ENCODE measurements around the gene TCERG1L.
"Not testable (repeated sequence)": the region's sequence is repeated elsewhere in the genome, so short reads cannot be mapped to it uniquely, and the experiment has no call there.

The TCERG1L gene

DNA sequence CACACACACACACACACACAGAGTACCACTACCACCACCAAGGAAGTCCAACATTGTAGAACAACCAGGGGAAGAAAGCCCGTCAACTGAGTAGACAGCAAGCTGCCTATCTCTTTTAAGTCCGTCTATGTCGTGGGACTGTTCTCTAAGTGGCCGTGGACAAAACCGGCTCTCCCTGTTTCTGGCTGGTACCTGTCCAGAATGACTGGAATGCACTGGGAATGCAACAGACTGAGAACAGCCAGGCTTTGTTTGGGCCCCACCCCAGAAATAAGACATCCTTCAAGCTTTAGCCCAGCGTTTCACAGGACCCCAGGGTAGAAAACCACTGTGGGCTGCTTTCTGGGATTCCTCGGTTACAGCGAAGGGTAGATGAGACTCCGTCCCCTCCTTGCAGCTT lies 203.6 kb downstream of the TCERG1L start:
- no peak for DNase-seq (ENCODE audit: low read depth, low spot score)

DNA sequence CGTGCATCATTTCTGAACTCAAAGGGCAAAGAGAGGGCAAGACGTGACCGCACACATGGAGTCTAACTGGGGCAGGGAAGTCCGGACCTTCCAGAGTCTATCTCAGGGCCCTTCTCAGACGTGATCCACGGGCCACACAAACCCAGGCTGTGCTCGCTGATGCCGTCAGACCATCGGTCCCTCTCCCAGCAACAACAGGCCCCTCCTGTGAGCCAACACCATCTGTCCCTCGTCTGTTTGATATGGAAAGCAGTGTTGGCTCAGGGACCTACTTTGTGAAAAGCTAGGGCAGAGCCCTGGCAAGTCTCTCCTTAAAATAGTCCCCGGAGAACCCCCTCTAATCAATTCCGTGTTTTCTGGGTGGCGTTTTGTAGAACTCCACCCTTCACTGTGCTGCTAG lies 208.8 kb downstream of the TCERG1L start:
- no peak for DNase-seq (ENCODE audit: low read depth, low spot score)

- no peak for DNase-seq (ENCODE audit: low read depth, low spot score)
These were observed 209.4 kb downstream of the TCERG1L start for GRCh38 chr10:131102147-131102546.

DNA sequence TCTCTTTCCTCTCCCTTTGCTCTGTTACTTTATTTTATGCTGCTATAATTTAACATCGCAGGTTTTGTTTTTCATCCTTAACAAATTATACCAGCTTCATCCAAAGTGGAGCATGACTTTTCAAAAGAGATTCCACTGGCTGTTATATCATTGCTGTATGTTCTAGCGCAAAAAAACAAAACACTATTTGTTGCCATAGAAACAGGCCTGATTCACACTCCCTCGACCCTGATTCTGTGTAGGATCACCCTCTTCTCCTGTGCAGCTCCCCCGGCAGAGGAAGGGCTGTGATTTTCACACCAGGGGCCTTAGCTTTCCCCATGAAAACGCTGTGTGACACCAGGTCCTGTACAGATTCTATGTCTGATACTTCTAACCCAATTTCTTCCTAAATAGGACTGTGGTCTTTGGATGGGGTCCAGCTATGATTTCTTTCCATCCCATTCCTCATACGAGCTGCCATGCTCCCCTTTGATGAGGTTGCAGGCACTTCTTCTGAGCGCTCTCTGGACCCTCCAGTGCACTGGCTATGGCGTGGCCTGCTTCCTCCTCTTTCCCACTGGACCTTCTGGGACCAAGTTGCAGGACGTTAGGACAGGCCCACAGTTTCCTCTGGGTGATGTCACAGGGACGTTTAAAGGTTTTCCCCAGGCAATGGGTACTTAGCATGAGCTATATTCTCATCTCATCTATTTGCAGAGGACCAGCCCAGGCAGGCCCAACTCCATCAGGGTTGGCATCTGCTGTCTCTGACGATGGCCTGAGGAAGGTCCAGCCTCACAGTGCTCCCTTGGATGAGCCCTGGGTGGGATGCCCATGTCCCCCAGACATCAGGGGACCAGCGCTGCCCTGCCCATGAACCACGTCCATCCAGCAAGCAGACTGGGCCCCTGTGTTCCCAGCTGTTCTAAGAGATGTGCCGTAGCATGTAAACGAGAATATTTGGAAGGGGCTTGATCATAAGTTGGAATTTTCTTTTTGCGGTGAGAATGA lies 210.8 kb downstream of the TCERG1L start:
- DNase-seq (ENCODE audit: low read depth, low spot score) = not testable (repeated sequence)

DNA sequence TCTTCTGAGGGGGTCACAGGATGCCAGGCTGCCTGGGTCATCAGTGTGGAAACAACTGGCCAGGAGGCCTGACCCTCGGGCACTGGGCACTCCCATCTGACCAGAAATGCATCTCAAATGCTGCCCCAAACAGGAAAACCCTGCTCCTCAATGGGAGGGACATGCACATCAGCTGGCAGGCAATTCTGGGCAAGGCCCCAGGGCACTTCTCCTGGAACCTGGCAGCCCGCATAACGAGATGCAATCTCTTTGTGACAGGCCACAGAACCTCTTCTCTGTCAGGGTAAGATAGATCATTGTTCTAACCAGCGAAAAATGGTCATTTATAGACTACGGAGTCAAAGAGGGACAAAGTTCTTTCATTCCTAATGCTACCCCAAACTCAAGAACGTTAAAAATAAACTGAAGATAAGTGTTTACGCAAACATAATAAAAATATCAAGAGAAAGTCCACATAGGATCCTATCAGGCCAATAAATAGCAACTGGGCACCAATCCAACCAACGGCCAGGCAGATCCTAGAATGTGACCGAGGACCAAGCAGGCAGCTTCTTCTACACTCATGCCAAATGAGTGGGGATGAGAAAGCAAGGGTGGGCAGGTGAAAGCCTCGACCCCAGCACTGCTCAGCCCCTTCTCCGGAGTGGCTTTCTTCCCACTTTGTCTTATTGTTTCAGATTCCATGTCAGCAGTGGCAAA lies 212.3 kb downstream of the TCERG1L start:
- DNase-seq (ENCODE audit: low read depth, low spot score) = no peak

DNA sequence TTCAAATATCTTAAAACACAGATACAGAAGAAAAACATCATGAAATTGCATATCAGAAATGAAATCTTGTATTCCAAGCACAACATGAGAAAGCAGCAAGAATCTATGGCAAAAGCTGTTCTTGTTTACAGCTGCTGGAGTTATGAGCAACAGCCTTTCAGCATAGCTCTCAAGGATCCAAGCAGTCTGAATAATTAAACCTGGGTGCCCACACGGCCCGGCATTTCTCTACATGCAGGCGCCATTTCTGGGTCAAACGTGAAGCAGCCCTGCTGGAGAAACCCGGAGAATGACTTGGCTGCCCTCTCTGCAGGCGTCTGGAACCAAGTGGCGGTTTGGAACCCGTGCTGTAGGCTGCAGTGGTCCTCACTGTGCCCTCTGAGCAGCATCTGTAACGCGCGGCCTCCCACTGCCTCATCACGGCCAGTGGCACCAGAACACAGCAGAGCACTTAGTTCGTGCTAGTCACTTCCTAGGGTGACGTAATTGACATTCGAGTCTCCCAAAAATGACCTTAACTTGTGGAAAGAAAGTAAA lies 213.0 kb downstream of the TCERG1L start:
- no peak for DNase-seq (ENCODE audit: low read depth, low spot score)

GRCh38 chr10:131096031-131096430 lies 215.5 kb downstream of the TCERG1L start:
- no peak for DNase-seq (ENCODE audit: low read depth, low spot score)

- no peak for DNase-seq (ENCODE audit: low read depth, low spot score)
These were observed 216.3 kb downstream of the TCERG1L start for GRCh38 chr10:131095313-131095580.

GRCh38 chr10:131094527-131095312 lies 216.8 kb downstream of the TCERG1L start:
- no peak for DNase-seq (ENCODE audit: low read depth, low spot score)

- DNase-seq (ENCODE audit: low read depth, low spot score) = no peak
These were observed 217.6 kb downstream of the TCERG1L start for GRCh38 chr10:131093795-131094366.

- no peak for DNase-seq (ENCODE audit: low read depth, low spot score)
These were observed 218.2 kb downstream of the TCERG1L start for GRCh38 chr10:131093346-131093745.

DNA sequence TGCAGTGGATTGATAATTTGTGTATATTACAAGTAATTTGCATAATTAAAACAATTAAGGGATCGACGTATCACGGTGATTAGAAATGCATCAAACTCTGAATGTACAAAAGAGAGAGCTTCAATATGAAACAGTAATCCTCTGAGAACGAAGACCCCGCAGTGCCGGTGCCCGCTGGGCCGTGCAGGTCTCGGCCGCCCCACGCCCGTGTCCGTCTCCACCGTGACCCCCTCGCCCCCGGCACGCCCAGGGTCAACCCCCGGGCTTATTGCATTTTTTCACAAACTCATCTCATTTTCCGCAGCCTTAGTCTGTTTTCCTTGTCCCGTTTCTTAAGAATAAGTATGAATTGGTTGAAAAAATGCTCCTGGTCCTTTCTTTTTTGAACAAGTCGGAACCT lies 218.6 kb downstream of the TCERG1L start:
- no peak for DNase-seq (ENCODE audit: low read depth, low spot score)

GRCh38 chr10:131092386-131092785 lies 219.1 kb downstream of the TCERG1L start:
- DNase-seq (ENCODE audit: low read depth, low spot score) = no peak

- DNase-seq (ENCODE audit: low read depth, low spot score) = no peak
These were observed 219.8 kb downstream of the TCERG1L start for GRCh38 chr10:131091682-131092081.

- no peak for DNase-seq (ENCODE audit: low read depth, low spot score)
These were observed 220.5 kb downstream of the TCERG1L start for GRCh38 chr10:131090761-131091661.

GRCh38 chr10:131089861-131090260 lies 221.7 kb downstream of the TCERG1L start:
- no peak for DNase-seq (ENCODE audit: low read depth, low spot score)

- DNase-seq (ENCODE audit: low read depth, low spot score) = no peak
These were observed 222.4 kb downstream of the TCERG1L start for GRCh38 chr10:131089150-131089549.

DNA sequence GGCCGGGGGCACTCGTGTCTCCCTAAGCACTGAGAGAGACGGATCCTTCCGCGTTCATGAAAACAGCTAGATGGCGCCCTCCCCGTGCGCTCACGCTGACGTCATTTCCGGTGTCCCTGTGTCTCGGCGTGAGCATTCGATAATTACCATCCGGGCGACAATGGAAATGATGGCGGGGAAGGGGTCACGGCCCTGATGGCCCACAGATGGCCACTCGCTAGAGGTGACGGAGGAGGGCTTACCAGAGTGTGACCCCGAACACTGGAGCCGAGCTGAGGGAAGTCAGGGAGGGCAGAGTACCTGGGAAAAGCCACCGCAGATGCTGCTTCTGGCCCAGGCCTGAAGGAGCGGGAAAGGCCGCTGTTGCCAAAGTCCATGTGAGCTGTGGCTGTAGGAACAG lies 222.9 kb downstream of the TCERG1L start:
- DNase-seq (ENCODE audit: low read depth, low spot score) = no peak

- no peak for DNase-seq (ENCODE audit: low read depth, low spot score)
These were observed 223.9 kb downstream of the TCERG1L start for GRCh38 chr10:131087464-131088215.

DNA sequence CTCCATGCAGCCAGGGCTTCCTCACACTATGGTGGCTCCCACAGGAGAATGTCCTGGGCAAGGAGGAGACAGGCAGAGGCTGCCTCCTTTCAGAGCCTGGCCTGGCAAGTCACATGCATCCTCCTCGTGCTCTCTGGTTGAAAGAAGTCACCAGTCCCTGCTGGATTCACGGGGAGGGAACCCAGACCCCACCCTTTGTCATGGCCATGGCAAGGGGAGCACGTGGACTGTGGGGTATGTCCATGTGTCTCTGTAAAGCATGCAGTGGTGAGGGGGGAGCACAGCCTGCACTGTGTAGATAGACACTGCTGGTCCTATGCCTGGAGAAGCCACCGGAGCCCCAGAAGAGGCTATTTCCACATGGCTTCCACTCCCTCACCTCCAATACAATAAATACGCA lies 225.0 kb downstream of the TCERG1L start:
- no peak for DNase-seq (ENCODE audit: low read depth, low spot score)
